ENCODE results near the gene PTPN7. TPM values are rescaled to one million over a fixed set of nuclear protein-coding genes. Genes with fewer than 3 reads are reported as not detected.

PTPN7 gene
- total RNA-seq, 2 donors from 2014 or later: 196 to 201 TPM

- Mint-ChIP-seq H3K4me3 (no peak overlapping the region), H3K27me3 (ENCODE audit: low read depth) (no peaks in the 10 kb centered on the region), H3K4me1 (ENCODE audit: low read depth) (no peaks in the 10 kb centered on the region), H3K27ac (no peak overlapping the region), H3K9me3 (no peaks in the 10 kb centered on the region), H3K36me3 (ENCODE audit: insufficient read depth in 2 of 2) (peaks cover 0 to 2% of the 10 kb centered on the region in 2 donors)
- DNase-seq (no peak), ATAC-seq (replicated peaks in 1 of 2) (peak in 1 of 2 donors; percentile 22)
Measured at GRCh38 chr1:202134645-202135172, 25.7 kb downstream of the PTPN7 start.

GRCh38 chr1:202133989-202134388 lies 26.4 kb downstream of the PTPN7 start:
- H3K36me3 Mint-ChIP-seq (ENCODE audit: insufficient read depth in 2 of 2): peaks cover 0 to 2% of the 10 kb centered on the region in 2 donors
- DNase-seq: no peak
- no peaks in the 10 kb centered on the region for H3K27me3 Mint-ChIP-seq (ENCODE audit: low read depth)
- no peaks in the 10 kb centered on the region for H3K4me1 Mint-ChIP-seq (ENCODE audit: low read depth)
- H3K27ac Mint-ChIP-seq: no peak overlapping the region
- no peak overlapping the region for H3K4me3 Mint-ChIP-seq
- ATAC-seq (replicated peaks in 1 of 2): no peak
- no peaks in the 10 kb centered on the region for H3K9me3 Mint-ChIP-seq

- Mint-ChIP-seq H3K36me3 (ENCODE audit: insufficient read depth in 2 of 2) (peaks cover 0 to 2% of the 10 kb centered on the region in 2 donors), H3K4me1 (ENCODE audit: low read depth) (no peaks in the 10 kb centered on the region), H3K27me3 (ENCODE audit: low read depth) (no peaks in the 10 kb centered on the region), H3K27ac (no peak overlapping the region), H3K9me3 (no peaks in the 10 kb centered on the region), H3K4me3 (no peak overlapping the region)
- DNase-seq (no peak), ATAC-seq (replicated peaks in 1 of 2) (no peak)
Measured at GRCh38 chr1:202133496-202133895, 26.9 kb downstream of the PTPN7 start.

DNA sequence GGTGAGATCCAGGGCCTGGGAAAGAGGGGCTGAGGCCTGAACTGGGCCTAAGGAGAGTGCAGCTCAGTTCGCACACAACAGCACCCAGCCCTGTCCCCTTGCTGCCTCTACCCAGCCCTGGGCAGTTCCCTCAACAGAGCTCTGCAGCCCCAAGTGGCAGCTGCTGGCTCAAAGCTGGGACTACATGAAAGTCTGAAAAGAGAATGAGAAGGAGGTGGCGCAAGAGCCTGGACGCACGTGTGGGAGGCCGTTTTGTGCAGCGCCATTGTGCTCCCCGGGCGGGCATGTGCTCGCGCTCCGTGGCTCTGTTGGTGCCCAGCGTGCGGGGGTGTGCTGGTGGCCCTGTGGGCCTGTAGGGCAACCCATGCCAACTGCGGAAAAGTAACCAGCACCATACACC lies 27.4 kb downstream of the PTPN7 start:
- H3K9me3 Mint-ChIP-seq: no peaks in the 10 kb centered on the region
- no peak overlapping the region for H3K4me3 Mint-ChIP-seq
- DNase-seq: no peak
- no peak for ATAC-seq (replicated peaks in 1 of 2)
- H3K27me3 Mint-ChIP-seq (ENCODE audit: low read depth): no peaks in the 10 kb centered on the region
- H3K4me1 Mint-ChIP-seq (ENCODE audit: low read depth): no peaks in the 10 kb centered on the region
- peaks cover 0 to 2% of the 10 kb centered on the region in 2 donors for H3K36me3 Mint-ChIP-seq (ENCODE audit: insufficient read depth in 2 of 2)
- H3K27ac Mint-ChIP-seq: no peak overlapping the region

GRCh38 chr1:202131956-202132821 lies 28.2 kb downstream of the PTPN7 start:
- Mint-ChIP-seq H3K27ac (no peak overlapping the region), H3K9me3 (no peaks in the 10 kb centered on the region), H3K27me3 (ENCODE audit: low read depth) (peaks cover 6% of the 10 kb centered on the region), H3K4me1 (ENCODE audit: low read depth) (no peaks in the 10 kb centered on the region), H3K36me3 (ENCODE audit: insufficient read depth in 2 of 2) (peaks cover 0 to 2% of the 10 kb centered on the region in 2 donors), H3K4me3 (no peak overlapping the region)
- DNase-seq: no peak
- no peak for ATAC-seq (replicated peaks in 1 of 2)

DNA sequence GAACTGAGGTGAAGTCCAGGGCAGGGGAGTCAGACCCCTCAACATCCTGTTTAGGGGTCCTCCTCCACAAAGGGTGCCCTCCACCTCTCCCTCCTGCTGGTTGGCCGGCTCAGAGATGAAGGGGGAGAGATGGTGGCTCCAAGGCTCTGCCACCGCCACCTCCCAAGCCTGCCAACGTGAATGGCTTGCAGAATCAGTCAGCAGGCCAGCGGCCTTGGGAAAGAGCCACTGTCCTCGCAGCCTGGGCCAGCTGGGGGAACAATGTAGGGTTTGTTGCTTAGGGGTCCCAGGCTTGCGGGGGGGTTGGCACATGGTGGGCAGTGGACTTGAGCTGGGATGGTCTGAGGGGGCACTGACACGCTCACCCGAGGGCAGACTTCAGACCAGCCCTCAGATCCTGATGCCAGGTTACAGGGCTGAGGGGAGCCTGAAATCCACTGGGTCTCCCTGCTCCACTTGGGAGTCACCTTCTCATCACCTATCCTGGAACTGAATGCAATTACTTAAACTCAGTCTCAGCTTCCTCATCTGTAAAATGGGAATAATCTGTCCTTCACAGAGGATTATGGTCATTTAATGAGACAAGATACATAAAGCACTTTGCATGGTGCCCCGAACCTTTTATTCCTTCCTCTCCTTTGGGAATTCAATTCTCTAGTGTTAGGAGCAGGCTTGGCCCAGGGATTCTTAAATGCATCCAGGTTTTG lies 29.4 kb downstream of the PTPN7 start:
- H3K9me3 Mint-ChIP-seq: no peaks in the 10 kb centered on the region
- H3K27me3 Mint-ChIP-seq (ENCODE audit: low read depth): peaks cover 15% of the 10 kb centered on the region
- no peaks in the 10 kb centered on the region for H3K4me1 Mint-ChIP-seq (ENCODE audit: low read depth)
- H3K27ac Mint-ChIP-seq: no peak overlapping the region
- ATAC-seq (replicated peaks in 1 of 2) (no peak), DNase-seq (no peak)
- H3K4me3 Mint-ChIP-seq: no peak overlapping the region
- peaks cover 0 to 2% of the 10 kb centered on the region in 2 donors for H3K36me3 Mint-ChIP-seq (ENCODE audit: insufficient read depth in 2 of 2)

DNA sequence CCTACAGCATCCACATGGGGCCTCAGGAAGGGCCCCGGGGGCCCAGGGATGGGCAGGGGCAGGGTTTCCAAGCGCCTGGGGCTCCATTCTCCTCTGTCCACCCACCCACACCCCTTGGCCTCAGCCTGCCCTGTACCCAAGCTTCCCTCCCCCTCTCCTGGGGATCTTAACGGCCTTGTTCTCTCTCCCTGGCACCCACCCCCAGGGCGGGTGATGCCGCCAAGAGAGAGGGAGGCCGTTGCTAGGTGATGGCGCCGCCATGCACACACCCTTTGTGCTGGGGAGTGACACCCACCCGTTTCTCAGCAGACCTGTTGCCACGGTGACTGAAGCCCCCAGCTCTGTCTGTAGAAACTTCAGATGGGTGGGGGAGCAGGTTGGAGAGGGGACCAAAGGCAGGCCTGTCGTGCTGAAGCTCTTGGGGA lies 30.1 kb downstream of the PTPN7 start:
- no peak for DNase-seq
- Mint-ChIP-seq H3K27ac (no peak overlapping the region), H3K36me3 (ENCODE audit: insufficient read depth in 2 of 2) (peaks cover 0 to 2% of the 10 kb centered on the region in 2 donors), H3K4me1 (ENCODE audit: low read depth) (no peaks in the 10 kb centered on the region), H3K4me3 (no peak overlapping the region), H3K9me3 (no peaks in the 10 kb centered on the region), H3K27me3 (ENCODE audit: low read depth) (peaks cover 20% of the 10 kb centered on the region)
- no peak for ATAC-seq (replicated peaks in 1 of 2)

GRCh38 chr1:202129453-202130296 lies 30.7 kb downstream of the PTPN7 start:
- peaks cover 20% of the 10 kb centered on the region for H3K27me3 Mint-ChIP-seq (ENCODE audit: low read depth)
- H3K9me3 Mint-ChIP-seq: no peaks in the 10 kb centered on the region
- H3K36me3 Mint-ChIP-seq (ENCODE audit: insufficient read depth in 2 of 2): no peaks in the 10 kb centered on the region
- no peaks in the 10 kb centered on the region for H3K4me1 Mint-ChIP-seq (ENCODE audit: low read depth)
- H3K27ac Mint-ChIP-seq: no peak overlapping the region
- DNase-seq (no peak), ATAC-seq (replicated peaks in 1 of 2) (no peak)
- no peak overlapping the region for H3K4me3 Mint-ChIP-seq

DNA sequence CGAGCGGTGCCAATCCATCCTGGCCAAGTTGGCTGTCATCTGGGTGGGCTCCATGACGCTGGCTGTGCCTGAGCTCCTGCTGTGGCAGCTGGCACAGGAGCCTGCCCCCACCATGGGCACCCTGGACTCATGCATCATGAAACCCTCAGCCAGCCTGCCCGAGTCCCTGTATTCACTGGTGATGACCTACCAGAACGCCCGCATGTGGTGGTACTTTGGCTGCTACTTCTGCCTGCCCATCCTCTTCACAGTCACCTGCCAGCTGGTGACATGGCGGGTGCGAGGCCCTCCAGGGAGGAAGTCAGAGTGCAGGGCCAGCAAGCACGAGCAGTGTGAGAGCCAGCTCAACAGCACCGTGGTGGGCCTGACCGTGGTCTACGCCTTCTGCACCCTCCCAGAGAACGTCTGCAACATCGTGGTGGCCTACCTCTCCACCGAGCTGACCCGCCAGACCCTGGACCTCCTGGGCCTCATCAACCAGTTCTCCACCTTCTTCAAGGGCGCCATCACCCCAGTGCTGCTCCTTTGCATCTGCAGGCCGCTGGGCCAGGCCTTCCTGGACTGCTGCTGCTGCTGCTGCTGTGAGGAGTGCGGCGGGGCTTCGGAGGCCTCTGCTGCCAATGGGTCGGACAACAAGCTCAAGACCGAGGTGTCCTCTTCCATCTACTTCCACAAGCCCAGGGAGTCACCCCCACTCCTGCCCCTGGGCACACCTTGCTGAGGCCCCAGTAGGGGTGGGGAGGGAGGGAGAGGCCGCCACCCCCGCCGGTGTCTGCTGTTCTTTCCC lies 32.4 kb downstream of the PTPN7 start:
- Mint-ChIP-seq H3K27me3 (ENCODE audit: low read depth) (peaks cover 20% of the 10 kb centered on the region), H3K4me1 (ENCODE audit: low read depth) (no peaks in the 10 kb centered on the region), H3K27ac (no peak overlapping the region), H3K36me3 (ENCODE audit: insufficient read depth in 2 of 2) (no peaks in the 10 kb centered on the region), H3K4me3 (no peak overlapping the region), H3K9me3 (no peaks in the 10 kb centered on the region)
- DNase-seq (no peak), ATAC-seq (replicated peaks in 1 of 2) (peak in 1 of 2 donors; percentile 24)

GRCh38 chr1:202127061-202127460 lies 33.3 kb downstream of the PTPN7 start:
- Mint-ChIP-seq H3K4me3 (no peak overlapping the region), H3K27me3 (ENCODE audit: low read depth) (peaks cover 20% of the 10 kb centered on the region), H3K4me1 (ENCODE audit: low read depth) (no peaks in the 10 kb centered on the region), H3K9me3 (no peaks in the 10 kb centered on the region), H3K36me3 (ENCODE audit: insufficient read depth in 2 of 2) (no peaks in the 10 kb centered on the region), H3K27ac (no peak overlapping the region)
- DNase-seq (no peak), ATAC-seq (replicated peaks in 1 of 2) (no peak)

DNA sequence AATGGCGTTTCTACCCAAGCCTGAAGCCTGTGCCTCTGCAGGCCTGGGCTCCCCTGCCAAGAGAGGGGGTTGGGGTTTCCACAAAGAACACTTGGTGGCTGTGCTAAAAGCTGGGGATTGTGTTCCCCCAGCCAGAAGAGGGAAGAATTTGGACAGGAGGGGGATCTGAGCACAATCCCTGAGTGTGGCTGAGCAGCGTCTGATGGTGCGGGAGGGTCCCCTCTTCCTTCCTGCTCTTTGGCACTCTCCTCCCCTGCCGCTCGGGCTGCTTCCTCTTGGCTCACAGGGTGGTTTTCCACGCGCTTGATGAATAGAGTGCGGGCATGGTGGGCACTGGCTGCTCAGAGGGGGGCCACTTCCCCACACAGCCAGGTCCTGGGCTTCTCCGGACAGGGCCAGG lies 34.0 kb downstream of the PTPN7 start:
- ATAC-seq (replicated peaks in 1 of 2) (no peak), DNase-seq (no peak)
- Mint-ChIP-seq H3K36me3 (ENCODE audit: insufficient read depth in 2 of 2) (no peaks in the 10 kb centered on the region), H3K4me3 (no peak overlapping the region), H3K27me3 (ENCODE audit: low read depth) (peaks cover 20% of the 10 kb centered on the region), H3K27ac (no peak overlapping the region), H3K4me1 (ENCODE audit: low read depth) (no peaks in the 10 kb centered on the region), H3K9me3 (no peaks in the 10 kb centered on the region)

DNA sequence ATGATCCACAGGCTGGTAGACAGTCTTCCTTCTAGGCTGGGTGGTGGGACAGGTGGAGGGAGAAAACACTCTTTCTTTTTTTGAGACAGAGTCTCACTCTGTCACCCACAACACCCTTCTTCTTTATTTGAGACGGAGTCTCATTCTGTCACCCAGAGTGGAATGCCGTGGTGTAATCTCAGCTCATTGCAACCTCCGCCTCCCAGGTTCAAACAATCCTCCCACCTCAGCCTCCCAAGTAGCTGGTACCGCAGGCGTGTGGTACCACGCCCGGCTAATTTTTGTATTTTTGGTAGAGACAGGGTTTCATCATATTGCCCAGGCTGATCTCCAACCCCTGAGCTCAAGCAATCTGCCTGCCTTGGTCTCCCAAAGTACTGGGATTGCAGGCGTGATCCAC lies 34.8 kb downstream of the PTPN7 start:
- Mint-ChIP-seq H3K36me3 (ENCODE audit: insufficient read depth in 2 of 2) (no peaks in the 10 kb centered on the region), H3K9me3 (no peaks in the 10 kb centered on the region), H3K4me3 (no peak overlapping the region), H3K4me1 (ENCODE audit: low read depth) (peaks cover 4% of the 10 kb centered on the region), H3K27me3 (ENCODE audit: low read depth) (peaks cover 20% of the 10 kb centered on the region), H3K27ac (no peak overlapping the region)
- no peak for DNase-seq
- no peak for ATAC-seq (replicated peaks in 1 of 2)

All from activated T-cell treated with anti-CD3 and anti-CD28 coated beads, Interleukin-2, amount 50 U/mL, for 72 hours (primary cell).